Right lobe of liver (tissue), 4 donors: Measurements from ENCODE around the gene KLF13.

Experiments used
- CTCF ChIP-seq, 4 donors: fragments of 200-600 bp in 3 of 4; fragments of 450-650 bp in 1 of 4; IDR thresholded peaks; one replicate each; pipeline versions ENCODE4 v1.5.1 to v1.8.0; 2016 to 2022; ENCODE audit warnings: antibody characterized with exemption in 4 of 4, mild to moderate bottlenecking in 2 of 4
- POLR2A ChIP-seq: fragments of 450-650 bp; IDR thresholded peaks from one replicate; pipeline ENCODE4 v1.6.1; 2017; ENCODE audit warnings: antibody characterized with exemption, mild to moderate bottlenecking
- donor health status: DM: no; HTN: no; CAD: no.
- donor health status: DM: no; HTN: no; CAD: no.
- donor health status: DM: no; HTN: yes; CAD: no.

- TF ChIP-seq POLR2A (no peak), CTCF (IDR thresholded peaks at IDR 0.05) (no peak)
Measured at GRCh38 chr15:31302029-31302657, 24.5 kb upstream of the KLF13 start.
